ENCODE measurements around the gene MED8. TPM values are rescaled to one million over a fixed set of nuclear protein-coding genes. Genes with fewer than 3 reads are reported as not detected.
A peak's percentile ranks its signal among the peaks of the same experiment; 100 is the strongest.

MED8 gene
- total and polyA plus RNA-seq, 12 donors: 17.3 to 79.1 (median 32.3) TPM

- Histone ChIP-seq H3K27ac (peak overlapping the region in 2 of 5 donors; percentile 44 to 64), H3K9me3 (replicated peaks in 1 of 3) (no peaks in the 10 kb centered on the region), H3K27me3 (no peaks in the 10 kb centered on the region), H3K4me3 (no peak overlapping the region), H3K4me1 (replicated peaks in 1 of 2) (no peaks in the 10 kb centered on the region), H3K36me3 (replicated peaks in 1 of 2) (peaks cover 0 to 69% of the 10 kb centered on the region in 2 donors)
- TF ChIP-seq POLR2A (IDR thresholded peaks at IDR 0.05): no peak
- TF ChIP-seq, protein P1, sequence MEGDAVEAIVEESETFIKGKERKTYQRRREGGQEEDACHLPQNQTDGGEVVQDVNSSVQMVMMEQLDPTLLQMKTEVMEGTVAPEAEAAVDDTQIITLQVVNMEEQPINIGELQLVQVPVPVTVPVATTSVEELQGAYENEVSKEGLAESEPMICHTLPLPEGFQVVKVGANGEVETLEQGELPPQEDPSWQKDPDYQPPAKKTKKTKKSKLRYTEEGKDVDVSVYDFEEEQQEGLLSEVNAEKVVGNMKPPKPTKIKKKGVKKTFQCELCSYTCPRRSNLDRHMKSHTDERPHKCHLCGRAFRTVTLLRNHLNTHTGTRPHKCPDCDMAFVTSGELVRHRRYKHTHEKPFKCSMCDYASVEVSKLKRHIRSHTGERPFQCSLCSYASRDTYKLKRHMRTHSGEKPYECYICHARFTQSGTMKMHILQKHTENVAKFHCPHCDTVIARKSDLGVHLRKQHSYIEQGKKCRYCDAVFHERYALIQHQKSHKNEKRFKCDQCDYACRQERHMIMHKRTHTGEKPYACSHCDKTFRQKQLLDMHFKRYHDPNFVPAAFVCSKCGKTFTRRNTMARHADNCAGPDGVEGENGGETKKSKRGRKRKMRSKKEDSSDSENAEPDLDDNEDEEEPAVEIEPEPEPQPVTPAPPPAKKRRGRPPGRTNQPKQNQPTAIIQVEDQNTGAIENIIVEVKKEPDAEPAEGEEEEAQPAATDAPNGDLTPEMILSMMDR (IDR thresholded peaks at IDR 0.05): no peak
- peak in 4 of 7 donors; percentile 30 to 43 (median 30) for DNase-seq
- 72 to 77% (median 76%) methylated on average over 14 of the region's 14 CpGs for WGBS, 4 donors
- intact Hi-C loops (cut with DNase I): no loop called here
Measured at GRCh38 chr1:43435146-43436145, 45.8 kb upstream of the MED8 start.

- no peak for TF ChIP-seq POLR2A (IDR thresholded peaks at IDR 0.05)
- TF ChIP-seq, protein P1 (IDR thresholded peaks at IDR 0.05): no peak
- Histone ChIP-seq H3K27ac (no peak overlapping the region), H3K4me3 (no peak overlapping the region), H3K27me3 (no peaks in the 10 kb centered on the region), H3K36me3 (replicated peaks in 1 of 2) (peaks cover 0 to 69% of the 10 kb centered on the region in 2 donors), H3K9me3 (replicated peaks in 1 of 3) (no peaks in the 10 kb centered on the region), H3K4me1 (replicated peaks in 1 of 2) (no peaks in the 10 kb centered on the region)
- peak in 3 of 7 donors; percentile 8 to 16 (median 10) for DNase-seq
- whole genome bisulfite sequencing, 4 donors: 94 to 100% (median 95%) methylated on average over 7 of the region's 7 CpGs
- intact Hi-C loops (cut with DNase I): no loop called here
Measured at GRCh38 chr1:43434256-43434655, 44.7 kb upstream of the MED8 start.

- no peak overlapping the region for H3K4me3 ChIP-seq
- no peaks in the 10 kb centered on the region for H3K27me3 ChIP-seq
- DNase-seq: peak in 2 of 7 donors; percentile 11 to 12
- H3K27ac ChIP-seq: no peak overlapping the region
- H3K9me3 ChIP-seq (replicated peaks in 1 of 3): no peaks in the 10 kb centered on the region
- intact Hi-C loops (cut with DNase I): no loop called here
- 78 to 92% (median 90%) methylated on average over 3 to 5 of the region's 5 CpGs for WGBS, 4 donors
- TF ChIP-seq POLR2A (IDR thresholded peaks at IDR 0.05): no peak
- TF ChIP-seq, protein P1 (IDR thresholded peaks at IDR 0.05): no peak
- H3K36me3 ChIP-seq (replicated peaks in 1 of 2): peaks cover 0 to 75% of the 10 kb centered on the region in 2 donors
- no peaks in the 10 kb centered on the region for H3K4me1 ChIP-seq (replicated peaks in 1 of 2)
Measured at GRCh38 chr1:43432907-43433306, 43.3 kb upstream of the MED8 start.

DNA sequence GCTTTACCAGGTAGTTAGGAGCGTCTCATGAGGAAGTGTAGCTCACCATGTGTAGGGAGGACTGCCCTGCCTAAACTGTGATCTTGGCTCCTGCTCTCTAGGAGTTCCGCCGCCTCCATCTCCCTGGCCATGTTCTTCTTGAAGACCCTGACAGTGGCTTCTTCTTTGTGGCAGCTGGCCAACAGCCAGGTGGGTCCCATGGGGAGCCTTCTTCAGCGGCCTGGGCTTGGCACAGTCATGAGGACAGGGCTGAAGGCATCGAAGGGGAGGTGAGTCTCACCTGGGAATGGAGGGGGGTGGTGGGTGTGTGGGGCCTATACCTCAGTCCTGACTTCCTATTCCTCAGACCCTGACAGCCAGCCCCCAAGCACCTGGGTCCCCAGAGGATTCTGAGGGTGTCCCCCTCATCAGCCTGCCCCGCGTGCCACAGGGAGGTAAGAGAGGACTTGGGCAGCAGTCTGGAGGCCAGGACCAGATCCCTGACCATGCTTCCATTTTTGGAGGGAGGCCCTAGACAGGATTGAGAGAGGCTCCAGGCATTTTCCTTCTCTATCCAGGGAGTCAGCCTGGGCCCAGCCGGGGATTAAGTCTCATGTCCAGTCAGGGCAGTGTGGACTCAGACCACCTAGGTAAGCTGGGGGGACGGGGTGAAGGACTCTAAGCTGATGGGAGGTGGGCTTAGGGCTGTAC is 42.7 kb upstream of the MED8 start:
- TF ChIP-seq, protein P1 (IDR thresholded peaks at IDR 0.05): no peak
- no peak for TF ChIP-seq POLR2A (IDR thresholded peaks at IDR 0.05)
- peaks cover 0 to 79% of the 10 kb centered on the region in 2 donors for H3K36me3 ChIP-seq (replicated peaks in 1 of 2)
- H3K27ac ChIP-seq: no peak overlapping the region
- peak in 1 of 7 donors; percentile 15 for DNase-seq
- H3K27me3 ChIP-seq: no peaks in the 10 kb centered on the region
- H3K4me1 ChIP-seq (replicated peaks in 1 of 2): no peaks in the 10 kb centered on the region
- intact Hi-C loops (cut with DNase I): no loop called here
- WGBS, 4 donors: 93 to 100% (median 97%) methylated on average over 8 to 9 of the region's 9 CpGs
- no peaks in the 10 kb centered on the region for H3K9me3 ChIP-seq (replicated peaks in 1 of 3)
- no peak overlapping the region for H3K4me3 ChIP-seq
